AG04450 (cell line): Measurements from ENCODE around the gene EHHADH. TPM values are rescaled to one million over a fixed set of nuclear protein-coding genes. Genes with fewer than 3 reads are reported as not detected.

Source experiments
- CTCF ChIA-PET: fragments of 300-600, 350-600 bp; formaldehyde crosslinking; extraction: SDS; loops from one replicate; lab custom pipeline; 2022; ENCODE audit warnings: antibody characterized with exemption, inconsistent platforms; lab: Charles Lee
- POLR2A ChIA-PET: fragments of 350-600 bp; formaldehyde crosslinking; extraction: SDS; loops from one replicate; lab custom pipeline; 2021; ENCODE audit warnings: antibody characterized with exemption, inconsistent platforms; lab: Yijun Ruan, JAX
- DNase-seq: peaks from one replicate; pipeline ENCODE4 v3.0.0-alpha.2; 2011; ENCODE audit warnings: low read depth, low spot score
- H3K27ac ChIP-seq: one replicate; pipeline ENCODE4 v1.5.1; 2012; ENCODE audit warnings: low read depth, low read length, control low read depth
- H3K27me3 ChIP-seq: one replicate; pipeline ENCODE4 v1.6.0; 2012; ENCODE audit warnings: low read length; ENCODE audit not compliant: control insufficient read depth, insufficient read depth
- H3K4me3 ChIP-seq: 2 replicates; pipeline ENCODE4 v1.5.1; 2011; ENCODE audit warnings: mild to moderate bottlenecking, low read depth, low read length, control low read depth
- H3K9me3 ChIP-seq: 2 replicates; pipeline ENCODE4 v1.5.1; 2012; ENCODE audit warnings: low read length; ENCODE audit not compliant: control insufficient read depth, insufficient read depth
- polyA plus RNA-seq: library from polyadenylated mRNA; depleted of rRNA; stranded (reverse); fragments of >200 nt; gene quantifications from 2 replicates; pipeline ENCODE4 v1.2.3, GENCODE V29; 2011
- TF ChIP-seq, protein P1 (sequence below): IDR thresholded peaks from 2 replicates; pipeline ENCODE4 v1.5.1; 2011; ENCODE audit warnings: low read depth, low read length, control low read depth, inconsistent platforms

EHHADH gene
- polyA plus RNA-seq, 1 experiment, result 4.2 TPM

DNA sequence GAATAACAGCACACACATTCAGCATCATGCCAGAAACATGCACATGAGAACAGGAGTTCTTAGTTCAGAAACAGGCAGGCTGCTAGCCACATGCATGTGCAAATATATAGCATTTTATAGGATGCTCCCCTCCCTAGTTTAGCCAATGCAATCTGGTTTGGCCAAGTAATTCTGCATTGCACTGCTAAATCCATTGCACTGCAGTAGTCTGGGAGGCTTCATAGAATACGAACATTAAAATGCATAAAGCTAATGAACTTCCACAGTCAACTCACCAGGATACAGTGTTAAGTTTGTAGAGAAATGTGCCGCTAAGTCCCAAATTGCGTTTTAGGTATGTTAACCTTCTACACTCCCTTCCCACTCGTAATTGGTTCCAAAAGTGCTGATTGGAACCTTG lies 41.8 kb downstream of the EHHADH start:
- no peaks in the 10 kb centered on the region for H3K27me3 ChIP-seq
- POLR2A ChIA-PET, result no interaction called here
- no peak for DNase-seq
- CTCF ChIA-PET, result interaction anchor here (0.6 kb wide), 1 partner anchor 337 kb away, joined by 10 read pairs; no protein-coding TSS in a partner anchor
- TF ChIP-seq, protein P1, sequence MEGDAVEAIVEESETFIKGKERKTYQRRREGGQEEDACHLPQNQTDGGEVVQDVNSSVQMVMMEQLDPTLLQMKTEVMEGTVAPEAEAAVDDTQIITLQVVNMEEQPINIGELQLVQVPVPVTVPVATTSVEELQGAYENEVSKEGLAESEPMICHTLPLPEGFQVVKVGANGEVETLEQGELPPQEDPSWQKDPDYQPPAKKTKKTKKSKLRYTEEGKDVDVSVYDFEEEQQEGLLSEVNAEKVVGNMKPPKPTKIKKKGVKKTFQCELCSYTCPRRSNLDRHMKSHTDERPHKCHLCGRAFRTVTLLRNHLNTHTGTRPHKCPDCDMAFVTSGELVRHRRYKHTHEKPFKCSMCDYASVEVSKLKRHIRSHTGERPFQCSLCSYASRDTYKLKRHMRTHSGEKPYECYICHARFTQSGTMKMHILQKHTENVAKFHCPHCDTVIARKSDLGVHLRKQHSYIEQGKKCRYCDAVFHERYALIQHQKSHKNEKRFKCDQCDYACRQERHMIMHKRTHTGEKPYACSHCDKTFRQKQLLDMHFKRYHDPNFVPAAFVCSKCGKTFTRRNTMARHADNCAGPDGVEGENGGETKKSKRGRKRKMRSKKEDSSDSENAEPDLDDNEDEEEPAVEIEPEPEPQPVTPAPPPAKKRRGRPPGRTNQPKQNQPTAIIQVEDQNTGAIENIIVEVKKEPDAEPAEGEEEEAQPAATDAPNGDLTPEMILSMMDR, result no peak
- H3K9me3 ChIP-seq, result no peaks in the 10 kb centered on the region
- H3K27ac ChIP-seq, result no peak overlapping the region
- no peak overlapping the region for H3K4me3 ChIP-seq

DNA sequence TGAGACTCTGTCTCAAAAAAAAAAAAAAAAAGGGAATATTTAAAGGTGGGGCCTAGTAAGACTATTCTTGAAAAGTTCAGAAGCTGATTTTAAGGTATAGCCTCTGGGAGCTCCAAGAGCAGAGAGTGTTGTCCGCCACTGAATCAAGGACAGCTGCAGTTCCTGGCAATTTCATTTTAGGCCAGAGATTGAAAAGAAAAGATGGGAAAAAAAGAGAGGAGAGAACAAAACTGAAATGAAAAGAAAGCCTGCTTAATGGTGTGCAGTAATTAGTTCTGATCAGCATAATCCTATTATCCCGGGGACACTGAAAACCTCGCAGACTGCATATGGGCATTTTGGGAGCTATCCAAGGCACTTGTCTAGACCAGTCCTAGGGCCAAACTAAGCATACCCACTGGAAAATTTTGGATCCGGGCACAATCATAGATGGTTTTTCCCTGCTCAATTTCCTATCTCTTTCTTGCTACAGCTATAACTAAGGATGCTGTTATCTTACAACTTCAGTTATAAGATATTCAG lies 43.2 kb downstream of the EHHADH start:
- CTCF ChIA-PET, result interaction anchor here (0.6 kb wide), 1 partner anchor 336 kb away, joined by 5 read pairs; no protein-coding TSS in a partner anchor
- Histone ChIP-seq H3K4me3 (no peak overlapping the region), H3K27me3 (no peaks in the 10 kb centered on the region), H3K9me3 (no peaks in the 10 kb centered on the region), H3K27ac (no peak overlapping the region)
- DNase-seq, result no peak
- POLR2A ChIA-PET, result no interaction called here
- TF ChIP-seq, protein P1, result no peak

DNA sequence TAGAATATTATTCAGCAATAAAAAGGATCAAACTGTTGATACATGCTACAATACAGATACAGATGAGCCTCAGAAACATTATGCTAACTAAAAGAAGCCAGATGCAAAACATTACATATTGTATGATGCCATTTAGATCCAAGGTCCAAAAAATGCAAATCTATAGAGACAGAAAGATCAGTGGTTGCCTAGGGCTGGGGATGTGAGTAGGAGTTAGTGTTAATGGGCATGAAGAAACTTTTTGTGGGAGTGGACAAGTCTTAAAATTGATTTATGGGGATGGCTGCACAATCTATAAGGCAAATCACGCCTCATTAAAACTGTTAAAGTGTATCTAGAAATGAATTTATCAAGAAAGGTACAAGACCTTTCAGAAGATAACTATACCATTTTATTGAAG lies 45.0 kb downstream of the EHHADH start:
- H3K27ac ChIP-seq, result no peak overlapping the region
- POLR2A ChIA-PET, result no interaction called here
- no peak for DNase-seq
- H3K27me3 ChIP-seq, result no peaks in the 10 kb centered on the region
- H3K9me3 ChIP-seq, result no peaks in the 10 kb centered on the region
- no peak overlapping the region for H3K4me3 ChIP-seq
- TF ChIP-seq, protein P1, result no peak
- CTCF ChIA-PET, result no interaction called here

DNA sequence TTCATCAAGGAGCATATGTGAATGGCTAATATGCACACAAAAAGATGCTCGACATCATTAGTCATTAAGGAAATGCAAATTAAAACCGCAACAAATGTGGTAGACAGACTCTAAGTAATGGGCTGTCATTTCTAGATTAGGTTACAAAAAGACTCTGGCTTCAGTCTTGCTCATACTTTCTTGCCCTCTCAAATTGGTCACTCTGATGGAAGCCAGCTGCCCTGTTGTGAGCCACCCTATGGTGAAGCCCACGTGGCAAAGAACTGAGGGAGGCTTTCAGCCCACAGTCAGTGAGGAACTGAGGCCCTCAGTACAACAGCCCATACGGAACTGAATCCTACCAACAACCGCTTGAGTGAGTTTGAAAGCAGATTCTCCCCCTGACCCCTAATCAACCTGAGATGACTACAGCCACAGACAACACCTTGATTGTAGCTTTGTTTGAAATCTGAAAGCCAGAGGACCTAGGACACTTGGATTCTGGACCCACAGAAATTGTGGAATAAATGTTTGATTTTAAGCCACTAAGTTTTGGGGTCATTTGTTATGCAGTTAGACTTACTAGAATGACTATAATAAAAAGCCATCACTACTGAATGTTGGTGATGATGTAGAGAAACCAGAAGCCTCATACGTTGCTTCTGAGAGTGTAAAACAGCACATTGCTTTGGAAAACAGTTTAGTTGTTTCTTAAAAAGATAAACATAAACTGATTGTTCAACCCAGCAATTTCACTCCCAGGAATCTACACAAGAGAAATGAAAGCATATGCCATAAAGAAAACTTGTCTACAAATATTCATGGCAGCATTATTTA lies 45.7 kb downstream of the EHHADH start:
- DNase-seq, result no peak
- TF ChIP-seq, protein P1, result no peak
- Histone ChIP-seq H3K27ac (no peak overlapping the region), H3K4me3 (no peak overlapping the region), H3K27me3 (no peaks in the 10 kb centered on the region), H3K9me3 (no peaks in the 10 kb centered on the region)
- POLR2A ChIA-PET, result no interaction called here
- CTCF ChIA-PET, result interaction anchor here (1.0 kb wide), 1 partner anchor 30 kb away, joined by 3 read pairs; no protein-coding TSS in a partner anchor

DNA sequence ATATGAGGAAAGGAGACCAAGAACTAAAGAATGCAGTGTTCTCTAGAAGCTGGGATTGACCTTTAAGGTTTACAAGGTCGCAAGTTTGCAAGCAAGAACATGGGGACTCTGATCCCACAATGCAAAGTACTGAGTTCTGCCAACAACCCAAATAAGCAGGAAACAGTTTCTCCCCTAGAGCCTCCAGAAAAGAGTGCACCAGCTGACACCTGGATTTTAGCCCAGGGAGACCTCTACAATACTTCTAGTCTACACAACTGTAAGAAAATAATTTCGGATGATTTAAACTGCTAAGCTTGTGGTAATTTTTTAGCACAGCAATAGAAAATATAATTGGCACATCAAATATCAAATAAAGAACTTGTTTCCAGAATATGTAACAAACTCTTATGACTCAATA lies 46.4 kb downstream of the EHHADH start:
- TF ChIP-seq, protein P1, result no peak

More for the DNA sequence above, 46.4 kb downstream of the EHHADH start:
- Histone ChIP-seq H3K27ac (no peak overlapping the region), H3K9me3 (no peaks in the 10 kb centered on the region), H3K4me3 (no peak overlapping the region), H3K27me3 (no peaks in the 10 kb centered on the region)
- ChIA-PET POLR2A (no interaction called here), CTCF (interaction anchor here (1.0 kb wide), 1 partner anchor 29 kb away, joined by 3 read pairs; no protein-coding TSS in a partner anchor)
- DNase-seq, result no peak
